NCI-H187 (cell line): ENCODE data around the gene TUT7.
A peak's percentile ranks its signal among the peaks of the same experiment; 100 is the strongest.
"Not testable (repeated sequence)": the region's sequence is repeated elsewhere in the genome, so short reads cannot be mapped to it uniquely, and the experiment has no call there.

Experiments
- DNase-seq, 2 experiments: peaks; one replicate each; lab custom pipeline; 2025; lab: John Stamatoyannopoulos, UW

TUT7 gene, protein sequence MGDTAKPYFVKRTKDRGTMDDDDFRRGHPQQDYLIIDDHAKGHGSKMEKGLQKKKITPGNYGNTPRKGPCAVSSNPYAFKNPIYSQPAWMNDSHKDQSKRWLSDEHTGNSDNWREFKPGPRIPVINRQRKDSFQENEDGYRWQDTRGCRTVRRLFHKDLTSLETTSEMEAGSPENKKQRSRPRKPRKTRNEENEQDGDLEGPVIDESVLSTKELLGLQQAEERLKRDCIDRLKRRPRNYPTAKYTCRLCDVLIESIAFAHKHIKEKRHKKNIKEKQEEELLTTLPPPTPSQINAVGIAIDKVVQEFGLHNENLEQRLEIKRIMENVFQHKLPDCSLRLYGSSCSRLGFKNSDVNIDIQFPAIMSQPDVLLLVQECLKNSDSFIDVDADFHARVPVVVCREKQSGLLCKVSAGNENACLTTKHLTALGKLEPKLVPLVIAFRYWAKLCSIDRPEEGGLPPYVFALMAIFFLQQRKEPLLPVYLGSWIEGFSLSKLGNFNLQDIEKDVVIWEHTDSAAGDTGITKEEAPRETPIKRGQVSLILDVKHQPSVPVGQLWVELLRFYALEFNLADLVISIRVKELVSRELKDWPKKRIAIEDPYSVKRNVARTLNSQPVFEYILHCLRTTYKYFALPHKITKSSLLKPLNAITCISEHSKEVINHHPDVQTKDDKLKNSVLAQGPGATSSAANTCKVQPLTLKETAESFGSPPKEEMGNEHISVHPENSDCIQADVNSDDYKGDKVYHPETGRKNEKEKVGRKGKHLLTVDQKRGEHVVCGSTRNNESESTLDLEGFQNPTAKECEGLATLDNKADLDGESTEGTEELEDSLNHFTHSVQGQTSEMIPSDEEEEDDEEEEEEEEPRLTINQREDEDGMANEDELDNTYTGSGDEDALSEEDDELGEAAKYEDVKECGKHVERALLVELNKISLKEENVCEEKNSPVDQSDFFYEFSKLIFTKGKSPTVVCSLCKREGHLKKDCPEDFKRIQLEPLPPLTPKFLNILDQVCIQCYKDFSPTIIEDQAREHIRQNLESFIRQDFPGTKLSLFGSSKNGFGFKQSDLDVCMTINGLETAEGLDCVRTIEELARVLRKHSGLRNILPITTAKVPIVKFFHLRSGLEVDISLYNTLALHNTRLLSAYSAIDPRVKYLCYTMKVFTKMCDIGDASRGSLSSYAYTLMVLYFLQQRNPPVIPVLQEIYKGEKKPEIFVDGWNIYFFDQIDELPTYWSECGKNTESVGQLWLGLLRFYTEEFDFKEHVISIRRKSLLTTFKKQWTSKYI (N-terminal part only)

DNA sequence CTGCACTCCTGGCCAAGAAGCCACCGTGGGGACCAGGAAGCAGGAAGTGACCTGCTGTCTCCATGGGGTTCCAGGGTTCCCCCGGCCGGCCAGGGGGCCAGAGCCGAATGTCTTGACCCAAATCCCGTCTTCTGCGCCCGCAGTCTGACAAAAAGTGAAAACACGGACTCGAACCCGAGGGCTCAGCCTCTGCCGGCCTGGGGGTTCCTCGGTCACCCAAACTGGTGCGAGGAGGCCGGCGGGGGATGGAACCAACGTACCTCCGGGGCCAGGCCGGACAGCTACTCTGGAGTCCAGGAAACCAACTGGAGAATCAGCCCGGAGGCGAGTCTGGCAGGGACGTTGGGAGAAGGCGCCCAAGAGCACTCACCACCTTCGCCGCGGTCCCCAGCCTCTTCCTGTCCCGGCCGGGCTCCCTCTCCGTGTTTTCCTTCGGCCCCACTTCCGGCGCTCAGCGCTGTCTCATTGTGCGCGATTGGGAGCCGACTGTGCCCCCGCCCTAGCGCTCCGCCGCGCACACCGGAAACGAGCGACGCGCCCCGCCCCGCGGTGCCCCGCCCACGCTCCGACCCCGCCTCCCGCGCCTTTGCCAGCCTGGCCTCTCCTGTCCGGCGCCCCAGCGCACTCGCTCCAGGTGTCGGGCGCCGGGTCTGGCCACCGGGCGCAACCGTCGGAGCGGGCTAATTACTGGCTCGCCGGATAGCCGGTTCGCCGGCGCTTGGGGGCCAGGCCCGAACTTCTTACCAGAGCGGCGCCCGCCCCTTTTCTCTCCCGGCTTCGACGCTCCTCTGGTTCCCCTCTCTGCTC is at the start of gene TUT7:
Gene TUT7, minus strand, starts transcription at position 400 of the 807 bp plus-strand sequence. CDS start 1,211 bp downstream, outside the sequence.
- peak; percentile 69 to 81 for DNase-seq

DNA sequence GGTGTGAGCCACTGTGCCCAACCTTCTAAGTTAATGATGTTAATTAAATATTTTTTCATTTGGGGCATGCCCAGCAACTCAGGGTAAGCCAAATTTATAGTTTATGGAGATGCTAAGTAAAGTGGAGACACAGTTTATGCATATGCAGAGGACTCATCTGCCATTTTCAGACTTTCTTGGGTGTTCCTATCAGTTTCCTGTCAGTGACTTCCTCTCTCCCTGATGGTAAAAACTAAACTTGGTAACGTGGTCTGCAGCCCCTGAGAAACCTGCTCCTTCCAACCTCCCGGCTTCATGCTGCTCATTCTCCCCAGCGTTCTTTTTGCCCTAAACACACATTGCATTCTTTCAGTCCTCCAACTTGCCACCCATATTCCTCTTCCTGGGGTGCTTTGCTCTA is 48.4 kb upstream of the TUT7 start:
- no peak for DNase-seq

DNA sequence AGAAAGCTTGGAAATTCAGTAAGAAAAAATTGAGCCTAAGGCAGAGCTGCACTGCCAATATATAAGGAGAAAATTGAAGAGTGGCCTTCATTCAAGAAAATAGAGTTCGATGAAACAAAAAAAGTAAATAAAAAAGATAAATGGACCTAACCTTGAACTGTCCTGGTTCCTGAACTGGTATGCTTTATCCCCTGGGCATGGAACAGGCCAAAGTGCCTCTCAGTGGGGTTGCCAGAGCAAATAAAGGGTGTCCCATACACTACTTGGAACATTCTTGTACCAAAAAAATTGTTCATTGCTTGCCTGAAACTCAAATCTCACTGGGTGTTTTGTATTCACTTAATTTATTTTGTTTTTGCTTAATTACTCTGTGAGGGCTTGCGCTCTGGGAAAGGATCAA is 42.2 kb upstream of the TUT7 start:
- DNase-seq, result no peak

DNA sequence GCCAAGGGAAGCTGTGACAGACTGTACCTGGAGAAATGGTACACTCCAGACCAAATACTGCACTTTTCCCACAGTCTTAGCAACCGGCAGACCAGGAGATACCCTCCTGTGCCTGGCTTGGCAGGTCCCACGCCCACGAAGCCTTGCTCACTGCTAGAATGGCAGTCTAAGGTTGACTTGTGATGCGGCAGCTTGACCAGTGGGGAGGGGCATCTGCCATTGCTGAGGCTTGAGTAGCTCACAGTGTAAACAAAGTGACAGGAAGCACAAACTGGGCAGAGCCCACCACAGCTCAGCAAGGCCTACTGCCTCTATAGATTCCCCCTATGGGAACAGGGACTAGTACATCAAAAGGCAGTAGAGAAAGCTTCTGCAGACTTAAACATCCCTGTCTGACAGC is 36.0 kb upstream of the TUT7 start:
- not testable (repeated sequence) for DNase-seq

DNA sequence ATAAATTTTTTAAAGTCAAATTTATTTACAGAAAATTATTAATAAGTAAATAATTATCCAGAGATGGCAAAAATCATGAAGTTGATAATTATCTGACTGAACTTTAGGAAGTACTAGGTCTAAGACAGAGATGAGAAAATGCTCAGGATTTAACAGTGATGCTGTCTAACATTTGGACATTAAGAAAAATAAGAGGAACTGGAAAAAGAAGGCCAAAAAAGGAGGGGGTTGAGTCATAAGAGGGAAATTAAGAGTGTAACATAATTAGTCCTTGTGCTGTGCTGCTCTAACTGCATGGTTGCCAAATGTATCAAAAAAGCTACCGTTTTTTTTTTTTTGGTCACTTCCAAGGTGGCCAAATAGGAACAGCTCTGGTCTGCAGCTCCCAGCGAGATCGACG is 35.4 kb upstream of the TUT7 start:
- no peak for DNase-seq

DNA sequence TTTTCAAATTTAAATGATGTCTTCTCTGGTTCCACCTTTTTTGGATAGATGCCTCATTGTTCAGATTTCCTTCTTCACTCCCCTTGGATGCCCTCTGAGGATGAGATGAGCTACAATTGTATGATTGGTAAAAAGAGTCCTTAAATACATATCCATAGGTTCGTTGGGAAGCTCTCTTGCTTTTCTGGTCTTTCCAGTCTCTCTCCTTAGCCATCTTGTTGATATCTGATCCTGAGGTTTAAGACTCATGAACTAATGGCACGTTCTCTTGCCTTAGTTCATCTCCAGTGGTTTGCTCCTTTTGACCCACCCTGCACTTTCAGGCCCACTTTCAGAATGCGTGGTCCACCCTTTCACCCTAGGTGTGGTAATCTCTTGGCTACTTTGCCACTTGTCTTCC is 33.2 kb upstream of the TUT7 start:
- DNase-seq, result no peak

DNA sequence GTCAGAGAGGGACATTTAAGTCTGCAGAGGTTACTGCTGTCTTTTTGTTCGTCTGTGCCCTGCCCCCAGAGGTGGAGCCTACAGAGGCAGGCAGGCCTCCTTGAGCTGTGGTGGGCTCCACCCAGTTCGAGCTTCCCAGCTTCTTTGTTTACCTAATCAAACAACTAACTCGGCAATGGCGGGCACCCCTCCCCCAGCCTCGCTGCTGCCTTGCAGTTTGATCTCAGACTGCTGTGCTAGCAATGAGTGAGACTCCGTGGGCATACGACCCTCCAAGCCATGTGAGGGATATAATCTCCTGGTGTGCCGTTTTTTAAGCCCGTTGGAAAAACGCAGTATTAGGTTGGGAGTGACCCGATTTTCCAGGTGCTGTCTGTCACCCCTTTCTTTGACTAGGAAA is 28.8 kb upstream of the TUT7 start:
- not testable (repeated sequence) for DNase-seq

DNA sequence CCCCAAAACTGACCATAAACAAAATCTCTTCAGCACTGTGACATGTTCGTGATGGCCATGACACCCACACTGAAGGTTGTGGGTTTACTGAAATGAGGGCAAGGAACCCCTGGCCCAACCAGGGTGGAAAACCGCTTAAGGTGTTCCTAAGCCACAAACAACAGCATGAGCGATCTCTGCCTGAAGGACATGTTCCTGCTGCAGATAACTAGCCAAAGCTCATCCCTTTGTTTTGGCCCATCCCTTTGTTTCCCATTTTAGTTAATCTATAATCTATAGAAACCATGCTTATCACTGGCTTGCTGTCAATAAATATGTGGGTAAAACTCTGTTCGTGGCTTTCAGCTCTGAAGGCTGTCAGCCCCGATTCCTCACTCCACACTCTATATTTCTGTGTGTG is 21.8 kb upstream of the TUT7 start:
- no peak for DNase-seq

DNA sequence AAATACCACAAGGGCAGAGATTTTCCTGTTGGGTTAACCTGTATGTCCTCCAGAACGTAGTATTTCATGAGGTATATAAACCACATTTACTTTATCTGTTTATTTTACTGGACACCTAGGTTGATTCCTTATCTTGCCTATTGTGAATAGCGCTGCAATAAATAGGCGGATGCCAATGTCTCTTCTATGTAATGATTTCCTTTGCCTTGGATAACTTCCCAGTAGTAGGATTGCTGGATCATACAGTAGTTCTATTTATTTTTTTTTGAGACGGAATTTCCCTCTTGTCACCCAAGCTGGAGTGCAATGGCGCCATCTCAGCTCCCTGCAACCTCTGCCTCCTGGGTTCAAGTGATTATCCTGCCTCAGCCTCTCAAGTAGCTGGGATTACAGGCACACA is 15.6 kb upstream of the TUT7 start:
- no peak for DNase-seq

DNA sequence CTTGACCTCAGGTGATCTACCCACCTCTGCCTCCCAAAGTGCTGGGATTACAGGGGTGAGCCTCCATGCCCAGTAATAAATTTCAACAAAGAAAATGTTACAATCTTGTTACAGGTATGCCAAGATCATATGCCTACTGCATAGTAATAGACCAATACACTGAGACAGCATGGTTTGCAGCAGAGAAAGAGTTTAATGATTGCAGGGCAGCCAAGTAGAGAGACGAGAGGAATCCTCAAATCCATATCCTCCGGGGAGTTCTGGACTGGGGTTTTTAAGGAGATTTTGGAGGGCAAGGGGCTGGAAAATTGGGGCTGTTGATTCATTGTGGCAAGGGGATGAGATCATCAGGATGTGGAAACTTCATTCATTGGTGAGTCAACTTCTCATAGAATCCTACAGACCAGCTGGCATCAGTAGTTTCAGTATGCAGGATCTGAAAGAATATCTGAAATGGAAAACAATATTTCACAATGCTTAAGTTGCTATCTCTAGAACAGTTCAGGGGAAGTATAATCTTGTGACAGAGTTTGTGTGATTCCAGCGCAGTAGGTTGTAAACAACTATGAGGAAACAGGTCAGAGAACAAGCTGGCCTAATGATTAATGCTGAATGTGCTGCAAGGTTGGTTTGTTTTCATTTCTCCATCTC is 14.8 kb upstream of the TUT7 start:
- DNase-seq, result no peak

DNA sequence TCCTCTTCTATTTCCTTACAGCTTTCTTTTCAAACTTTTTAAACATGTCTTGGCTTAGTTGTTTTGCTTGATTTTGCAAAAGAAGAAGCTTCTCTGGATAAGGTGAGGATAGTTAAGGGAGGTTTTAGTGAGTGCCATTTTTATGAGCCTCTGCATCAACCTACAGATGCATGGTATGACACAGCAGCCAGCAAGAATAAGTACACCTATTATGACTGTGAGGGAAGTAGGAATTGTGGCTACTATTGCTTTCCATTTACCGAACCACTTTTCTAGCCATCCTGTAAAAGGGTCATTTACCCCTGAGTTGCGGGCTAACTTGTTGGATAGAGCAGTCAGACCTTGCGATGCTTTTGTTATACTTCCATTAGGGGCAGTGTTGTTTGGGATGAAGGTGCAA is 7.0 kb upstream of the TUT7 start:
- no peak for DNase-seq

DNA sequence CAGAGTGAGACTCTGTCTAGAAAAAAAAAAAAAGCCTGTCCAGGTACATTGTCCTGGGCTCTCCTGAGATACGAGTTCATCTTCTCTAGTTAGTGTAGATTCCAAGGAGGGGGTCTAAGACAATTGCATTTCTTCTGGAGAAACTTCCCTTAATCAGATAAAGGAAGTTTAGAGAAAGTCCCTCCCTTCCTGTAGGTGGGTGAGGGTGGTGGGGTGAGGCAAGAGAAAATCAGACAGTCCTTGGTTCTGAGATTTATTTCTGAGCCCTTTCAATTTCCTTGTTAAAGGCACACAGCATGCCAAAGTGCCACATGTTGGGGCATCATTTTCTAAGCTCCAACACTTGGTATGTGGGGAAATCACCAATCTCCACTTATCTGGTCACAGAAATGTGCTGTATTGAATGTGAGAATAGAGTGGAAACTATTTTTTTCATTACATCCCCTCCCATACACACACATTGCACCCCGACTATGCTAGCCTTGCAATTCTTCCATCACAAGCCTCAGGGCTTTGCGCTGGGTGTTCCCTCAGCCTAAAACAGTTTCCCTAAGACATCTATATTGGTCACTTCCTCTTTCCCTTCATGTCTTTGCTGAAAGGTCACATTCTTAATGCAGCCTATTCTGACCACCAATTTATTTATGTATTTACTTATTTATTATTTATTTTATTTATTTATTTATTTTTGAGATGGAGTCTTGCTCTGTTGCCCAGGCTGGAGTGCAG is 5.1 kb upstream of the TUT7 start:
- DNase-seq, result no peak

DNA sequence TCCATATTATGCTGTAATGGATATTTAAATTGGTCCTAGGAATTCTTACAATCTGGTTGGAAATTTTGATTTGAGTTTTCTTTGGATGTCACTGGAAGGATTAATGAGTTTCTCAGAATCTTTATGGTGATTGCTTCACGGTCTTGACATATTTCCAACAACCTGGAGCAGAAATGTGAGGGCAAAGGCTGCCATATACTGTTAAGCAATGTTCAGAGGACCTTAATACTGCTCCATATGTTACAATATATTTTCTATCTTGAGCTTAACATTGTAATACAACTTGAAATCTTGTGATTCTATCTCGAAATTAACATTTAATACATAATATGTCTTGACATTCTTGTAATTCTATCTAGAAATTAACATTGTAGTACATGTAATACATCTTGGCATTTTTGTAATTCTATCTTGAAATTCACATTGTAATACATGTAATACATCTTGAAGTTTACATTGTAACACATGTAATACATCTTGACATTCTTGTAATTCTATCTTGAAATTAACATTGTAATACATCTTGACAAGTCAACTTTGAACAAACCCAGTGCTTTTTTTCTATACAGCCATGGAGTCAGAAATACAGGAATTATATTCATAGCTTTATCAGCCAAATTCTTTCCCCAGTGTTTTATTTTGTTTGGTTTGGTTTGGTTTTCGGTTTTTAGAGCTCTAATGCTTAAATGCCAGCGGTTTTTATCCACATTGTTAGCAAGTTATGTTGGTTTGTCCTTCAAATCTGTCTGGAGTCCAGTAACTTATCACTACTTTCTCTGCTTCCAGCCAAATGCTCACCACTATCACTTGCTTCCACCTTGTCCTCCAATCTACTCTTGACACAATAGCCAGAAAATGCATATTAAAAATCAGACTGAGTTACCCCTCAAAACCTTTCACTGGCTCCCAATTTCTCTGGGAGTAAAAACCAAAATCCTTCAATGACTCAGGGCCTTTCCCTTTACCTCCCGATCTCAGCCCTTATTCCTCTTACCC is 3.0 kb upstream of the TUT7 start:
- DNase-seq, result no peak

DNA sequence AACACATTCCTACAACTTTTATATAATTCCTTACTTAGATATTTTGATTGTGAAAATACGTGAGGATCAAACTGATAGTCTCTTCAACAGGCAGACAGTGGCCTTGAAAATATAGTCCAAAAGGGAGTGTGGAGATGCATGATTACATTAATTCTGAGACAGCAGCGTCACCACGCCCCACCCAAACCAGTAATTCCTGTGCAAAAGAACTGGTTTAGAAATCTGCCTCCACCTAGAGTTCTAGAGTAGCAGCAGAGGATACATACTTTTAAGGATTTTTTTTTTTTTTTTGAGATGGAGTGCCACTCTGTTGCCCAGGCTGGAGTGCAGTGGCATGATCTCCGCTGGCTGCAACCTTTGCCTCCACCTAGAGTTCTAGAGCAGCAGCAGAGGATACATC is 1.6 kb upstream of the TUT7 start:
- DNase-seq, result no peak

DNA sequence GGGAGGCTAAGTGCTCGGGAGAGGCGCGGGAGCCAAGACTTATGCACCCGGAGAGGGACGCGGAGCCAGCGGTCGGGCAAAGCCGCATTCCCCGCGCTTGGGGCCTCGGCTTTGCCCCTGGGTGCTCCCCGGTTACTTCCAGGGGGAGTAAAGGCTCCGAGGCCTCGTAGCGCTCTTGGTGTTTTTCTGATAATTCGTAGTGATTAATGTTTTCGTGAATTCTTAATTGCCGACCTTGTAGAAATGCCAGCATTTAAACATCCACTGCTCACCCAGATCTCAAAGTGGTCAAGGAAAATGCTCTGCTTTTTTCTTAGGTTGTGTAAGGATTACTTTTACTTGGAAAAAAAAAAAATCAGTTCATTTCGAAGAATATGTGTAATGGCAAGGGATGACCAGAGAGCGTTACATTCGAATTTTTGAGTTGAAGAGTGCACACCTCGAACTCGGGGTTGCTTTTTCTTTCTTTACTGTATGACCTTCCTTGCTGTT is 654 bp upstream of the TUT7 start:
- no peak for DNase-seq

DNA sequence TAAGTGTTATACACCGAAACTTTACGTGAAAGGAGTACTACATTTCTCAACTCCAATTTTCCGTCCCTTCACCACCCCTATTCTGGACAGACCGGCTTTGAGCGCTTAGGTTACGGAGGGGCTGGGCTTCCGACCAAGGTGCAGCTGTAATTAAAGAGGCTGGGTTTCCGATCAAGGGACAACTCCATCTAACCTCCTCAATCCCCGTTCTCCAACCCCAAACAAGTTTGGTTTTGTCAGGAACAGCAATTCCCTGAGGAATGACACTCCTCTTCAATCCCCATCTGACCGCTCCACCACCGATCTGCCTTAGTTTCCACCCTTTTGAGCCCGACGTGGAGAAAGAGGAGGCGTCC is 577 bp downstream of the TUT7 start:
- peak in 1 of 2 experiments; percentile 2 for DNase-seq

DNA sequence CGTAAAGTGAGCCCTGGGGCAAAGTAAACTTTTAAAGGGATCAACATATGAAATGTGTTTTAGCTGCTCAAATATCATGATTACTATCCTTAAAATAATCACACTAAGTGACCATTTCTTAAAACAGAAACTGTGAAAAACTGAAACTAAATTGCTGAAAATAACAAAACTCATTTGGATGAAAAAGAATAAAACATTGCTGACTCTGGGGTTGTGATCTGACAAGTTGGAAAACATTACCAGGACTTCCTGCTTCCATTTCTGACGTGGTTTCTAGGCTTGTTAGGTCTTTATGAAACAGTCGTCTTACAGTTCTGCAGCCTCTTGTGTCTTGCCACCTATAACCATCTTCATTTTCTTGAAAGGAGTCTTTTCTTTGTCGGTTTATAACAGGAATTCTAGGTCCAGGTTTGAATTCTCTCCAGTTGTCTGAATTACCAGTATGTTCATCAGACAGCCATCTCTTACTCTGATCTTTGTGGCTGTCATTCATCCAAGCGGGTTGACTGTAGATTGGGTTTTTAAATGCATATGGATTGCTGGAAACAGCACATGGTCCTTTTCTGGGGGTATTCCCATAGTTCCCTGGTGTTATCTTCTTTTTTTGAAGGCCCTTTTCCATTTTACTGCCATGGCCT is 1.7 kb downstream of the TUT7 start:
- DNase-seq, result no peak

DNA sequence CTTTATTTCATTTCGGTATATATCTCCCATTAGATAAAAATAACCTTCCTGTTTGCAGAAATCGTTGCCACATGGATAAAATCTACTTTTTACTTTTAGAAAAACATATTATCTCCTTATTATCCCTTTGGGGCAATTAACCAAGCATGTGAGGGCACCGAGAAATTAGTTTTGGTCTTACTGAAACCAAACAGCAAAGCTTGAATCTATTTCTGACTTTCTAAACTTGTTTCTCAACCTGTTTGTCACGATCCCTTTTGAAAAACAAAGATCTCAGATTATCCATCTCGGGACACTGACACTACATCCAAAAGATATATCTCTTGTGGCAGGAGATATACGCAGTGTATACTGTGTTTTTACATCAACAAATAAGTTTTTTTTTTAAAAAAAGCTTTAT is 2.3 kb downstream of the TUT7 start:
- DNase-seq, result no peak
